Spleen (tissue), 7 donors: Measurements from ENCODE around the gene CLIP1.

ENCODE experiments used
- POLR2AphosphoS5 ChIP-seq, 3 donors: sonication (generic); formaldehyde crosslinking; IDR thresholded peaks; one replicate each; pipeline ENCODE4 v1.5.1; 2017; ENCODE audit warnings: antibody characterized with exemption in 3 of 3
- TF ChIP-seq, protein P1 (sequence below), 11 experiments: fragments of 200-600 bp in 7 of 11; fragments of 450-650 bp in 4 of 11; sonication (generic) in 4 of 11; IDR thresholded peaks in 8 of 11; conservative IDR thresholded peaks in 3 of 11; 1 replicate in 7 of 11; 2 replicates in 4 of 11; pipeline versions ENCODE4 v1.4.0 to v1.8.0; 2016 to 2021; ENCODE audit warnings: antibody characterized with exemption in 11 of 11, inconsistent platforms in 4 of 11, mild to moderate bottlenecking in 1 of 11
- donor health status: DM: no; HTN: no; CAD: no; lungs with moderate emphysema.
- donor health status: DM: no; HTN: no; CAD: no.
- donor health status: DM: no; HTN: no; CAD: no.

- TF ChIP-seq, protein P1, sequence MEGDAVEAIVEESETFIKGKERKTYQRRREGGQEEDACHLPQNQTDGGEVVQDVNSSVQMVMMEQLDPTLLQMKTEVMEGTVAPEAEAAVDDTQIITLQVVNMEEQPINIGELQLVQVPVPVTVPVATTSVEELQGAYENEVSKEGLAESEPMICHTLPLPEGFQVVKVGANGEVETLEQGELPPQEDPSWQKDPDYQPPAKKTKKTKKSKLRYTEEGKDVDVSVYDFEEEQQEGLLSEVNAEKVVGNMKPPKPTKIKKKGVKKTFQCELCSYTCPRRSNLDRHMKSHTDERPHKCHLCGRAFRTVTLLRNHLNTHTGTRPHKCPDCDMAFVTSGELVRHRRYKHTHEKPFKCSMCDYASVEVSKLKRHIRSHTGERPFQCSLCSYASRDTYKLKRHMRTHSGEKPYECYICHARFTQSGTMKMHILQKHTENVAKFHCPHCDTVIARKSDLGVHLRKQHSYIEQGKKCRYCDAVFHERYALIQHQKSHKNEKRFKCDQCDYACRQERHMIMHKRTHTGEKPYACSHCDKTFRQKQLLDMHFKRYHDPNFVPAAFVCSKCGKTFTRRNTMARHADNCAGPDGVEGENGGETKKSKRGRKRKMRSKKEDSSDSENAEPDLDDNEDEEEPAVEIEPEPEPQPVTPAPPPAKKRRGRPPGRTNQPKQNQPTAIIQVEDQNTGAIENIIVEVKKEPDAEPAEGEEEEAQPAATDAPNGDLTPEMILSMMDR (IDR thresholded peaks at IDR 0.05 in 8 of 11, conservative IDR thresholded peaks at IDR 0.05 in 3 of 11), result no peak
- TF ChIP-seq POLR2AphosphoS5 (IDR thresholded peaks at IDR 0.05), result no peak
Measured at GRCh38 chr12:122303068-122303467, 119.4 kb downstream of the CLIP1 start.
